ENCODE data around the gene SIRPA. TPM values are rescaled to one million over a fixed set of nuclear protein-coding genes. Genes with fewer than 3 reads are reported as not detected.

The SIRPA gene
- total and polyA plus RNA-seq, 5 experiments from 2014 or later, result 0.04 to 0.86 (median 0.82) TPM; not detected in 2

- Mint-ChIP-seq H3K36me3 (peaks cover 0 to 2% (median 0%) of the 10 kb centered on the region in 3 donors), H3K4me1 (peaks cover 0 to 10% (median 4%) of the 10 kb centered on the region in 4 donors), H3K9me3 (no peaks in the 10 kb centered on the region), H3K27ac (no peak overlapping the region), H3K4me3 (no peak overlapping the region), H3K27me3 (peaks cover 23 to 75% (median 41%) of the 10 kb centered on the region in 5 donors)
- ATAC-seq (no peak), DNase-seq (no peak)
- POLR2A ChIA-PET, result no interaction called here
Observed at GRCh38 chr20:1944345-1945091, 49.3 kb downstream of the SIRPA start.

DNA sequence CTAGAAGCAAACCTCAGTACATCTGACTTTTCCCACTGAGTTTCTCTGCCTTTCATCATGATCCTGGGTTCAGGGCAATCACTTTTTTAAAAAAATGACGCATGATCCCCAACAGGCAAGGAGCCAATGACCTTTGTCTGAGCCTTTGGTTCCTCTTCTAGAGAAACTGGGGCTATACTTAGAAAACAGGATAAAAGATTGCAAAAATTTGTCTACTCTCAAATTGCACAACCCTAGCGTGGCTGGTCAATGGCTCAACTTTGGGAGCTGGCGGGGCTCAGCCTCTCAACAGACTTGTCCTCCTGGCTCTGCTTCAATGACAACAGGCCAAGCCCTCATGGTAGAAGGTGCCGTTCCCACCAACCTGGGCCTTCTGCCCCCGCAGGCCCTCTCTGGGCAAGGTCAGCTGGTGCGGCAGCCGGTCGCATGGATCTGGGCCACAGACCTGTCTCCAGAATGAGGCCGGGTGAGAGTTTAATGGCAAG lies 50.0 kb downstream of the SIRPA start:
- Mint-ChIP-seq H3K4me1 (peaks cover 0 to 11% (median 4%) of the 10 kb centered on the region in 4 donors), H3K27me3 (peaks cover 23 to 81% (median 41%) of the 10 kb centered on the region in 5 donors)

GRCh38 chr20:1945660-1946059 lies 50.5 kb downstream of the SIRPA start:
- H3K4me3 Mint-ChIP-seq, result no peak overlapping the region
- no peak for ATAC-seq
- no peaks in the 10 kb centered on the region for H3K9me3 Mint-ChIP-seq
- peaks cover 0 to 11% (median 4%) of the 10 kb centered on the region in 4 donors for H3K4me1 Mint-ChIP-seq
- POLR2A ChIA-PET, result no interaction called here
- H3K27me3 Mint-ChIP-seq, result peaks cover 23 to 83% (median 41%) of the 10 kb centered on the region in 5 donors
- no peak overlapping the region for H3K27ac Mint-ChIP-seq
- peaks cover 0 to 2% (median 0%) of the 10 kb centered on the region in 3 donors for H3K36me3 Mint-ChIP-seq
- no peak for DNase-seq

More for the DNA sequence above, 50.0 kb downstream of the SIRPA start:
- no peak overlapping the region for H3K4me3 Mint-ChIP-seq
- peaks cover 0 to 2% (median 0%) of the 10 kb centered on the region in 3 donors for H3K36me3 Mint-ChIP-seq
- no peak overlapping the region for H3K27ac Mint-ChIP-seq
- ATAC-seq (no peak), DNase-seq (no peak)
- no peaks in the 10 kb centered on the region for H3K9me3 Mint-ChIP-seq
- POLR2A ChIA-PET, result no interaction called here

DNA sequence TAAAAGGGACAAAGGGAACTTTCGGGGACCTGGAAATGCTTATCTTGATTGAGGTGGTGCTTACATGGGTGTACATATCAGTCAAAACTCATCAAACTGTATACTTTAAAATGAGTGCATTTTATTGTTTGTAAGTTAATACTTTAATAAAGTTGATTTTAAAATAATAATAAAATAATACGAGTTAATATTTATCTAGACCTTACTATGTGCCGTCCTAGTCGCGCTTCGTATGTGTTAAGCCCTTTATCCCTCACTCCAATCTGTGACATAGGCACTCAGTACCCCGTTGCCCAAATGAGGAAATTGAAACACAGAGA lies 51.2 kb downstream of the SIRPA start:
- Mint-ChIP-seq H3K36me3 (peaks cover 0 to 2% (median 0%) of the 10 kb centered on the region in 3 donors), H3K9me3 (no peaks in the 10 kb centered on the region), H3K4me1 (peaks cover 0 to 11% (median 4%) of the 10 kb centered on the region in 4 donors), H3K27me3 (peaks cover 23 to 80% (median 41%) of the 10 kb centered on the region in 5 donors), H3K4me3 (peak overlapping the region in 1 of 10 donors; percentile 57), H3K27ac (no peak overlapping the region)
- POLR2A ChIA-PET, result no interaction called here
- ATAC-seq, result no peak
- no peak for DNase-seq

DNA sequence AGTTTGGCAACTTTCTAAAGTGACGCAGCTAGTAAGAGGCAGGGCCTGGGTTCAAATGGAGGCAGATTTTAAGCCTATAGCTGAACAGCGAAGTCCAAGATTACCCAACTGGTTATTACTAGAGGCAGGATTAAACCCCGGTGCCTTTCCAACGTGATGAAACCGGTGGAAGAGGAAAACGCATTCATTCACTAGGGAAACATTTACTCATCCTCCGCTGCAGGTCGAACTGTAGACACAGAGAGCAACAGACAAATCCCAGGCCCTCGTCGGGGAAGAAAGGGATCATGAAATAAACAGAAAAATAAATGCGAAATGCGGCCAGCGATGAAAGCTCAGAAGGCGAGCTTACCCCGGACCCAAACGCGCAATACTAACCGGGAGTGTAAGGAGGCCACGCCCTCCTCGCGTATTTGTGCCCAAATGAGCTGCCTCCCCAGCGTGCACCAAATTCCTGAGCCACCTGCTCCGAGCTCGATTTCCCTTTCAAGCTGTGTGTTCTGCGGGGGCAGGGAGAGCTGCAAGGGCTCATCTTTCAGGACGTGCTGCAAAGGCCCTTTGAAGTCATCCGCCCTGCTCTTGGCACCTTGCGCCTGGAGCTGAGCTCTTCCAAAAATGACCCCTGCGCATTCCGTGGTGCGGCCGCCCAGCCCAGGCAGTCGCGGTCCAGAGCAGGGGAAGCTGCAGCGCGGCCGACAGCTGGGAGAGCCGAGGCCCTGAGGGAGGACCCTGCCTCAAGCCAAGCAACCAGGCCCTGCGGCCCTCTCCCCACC lies 51.7 kb downstream of the SIRPA start:
- DNase-seq, result no peak

GRCh38 chr20:1947535-1947846 lies 52.3 kb downstream of the SIRPA start:
- no peak for DNase-seq
- Mint-ChIP-seq H3K4me1 (peaks cover 0 to 13% (median 4%) of the 10 kb centered on the region in 4 donors), H3K36me3 (peaks cover 0 to 2% (median 0%) of the 10 kb centered on the region in 3 donors), H3K9me3 (no peaks in the 10 kb centered on the region), H3K27ac (no peak overlapping the region), H3K4me3 (no peak overlapping the region), H3K27me3 (peaks cover 23 to 69% (median 44%) of the 10 kb centered on the region in 5 donors)
- ATAC-seq, result no peak
- POLR2A ChIA-PET, result no interaction called here

More for the DNA sequence above, 51.7 kb downstream of the SIRPA start:
- peak overlapping the region in 1 of 10 donors; percentile 57 for H3K4me3 Mint-ChIP-seq
- POLR2A ChIA-PET, result no interaction called here
- H3K4me1 Mint-ChIP-seq, result peaks cover 0 to 13% (median 4%) of the 10 kb centered on the region in 4 donors
- peaks cover 0 to 2% (median 0%) of the 10 kb centered on the region in 3 donors for H3K36me3 Mint-ChIP-seq
- peaks cover 23 to 75% (median 44%) of the 10 kb centered on the region in 5 donors for H3K27me3 Mint-ChIP-seq
- no peak for ATAC-seq
- H3K9me3 Mint-ChIP-seq, result no peaks in the 10 kb centered on the region
- no peak overlapping the region for H3K27ac Mint-ChIP-seq

GRCh38 chr20:1949347-1950100 lies 54.3 kb downstream of the SIRPA start:
- no peak for DNase-seq
- H3K9me3 Mint-ChIP-seq, result no peaks in the 10 kb centered on the region
- POLR2A ChIA-PET, result no interaction called here
- H3K4me3 Mint-ChIP-seq, result no peak overlapping the region
- no peak for ATAC-seq
- peaks cover 0 to 2% (median 0%) of the 10 kb centered on the region in 3 donors for H3K36me3 Mint-ChIP-seq
- H3K27ac Mint-ChIP-seq, result no peak overlapping the region
- peaks cover 15 to 49% (median 29%) of the 10 kb centered on the region in 5 donors for H3K27me3 Mint-ChIP-seq
- peaks cover 0 to 24% (median 4%) of the 10 kb centered on the region in 4 donors for H3K4me1 Mint-ChIP-seq

GRCh38 chr20:1950836-1951235 lies 55.6 kb downstream of the SIRPA start:
- Mint-ChIP-seq H3K27me3 (peaks cover 11 to 47% (median 25%) of the 10 kb centered on the region in 5 donors), H3K4me1 (peaks cover 0 to 28% (median 4%) of the 10 kb centered on the region in 4 donors), H3K9me3 (no peaks in the 10 kb centered on the region), H3K27ac (no peak overlapping the region), H3K4me3 (no peak overlapping the region), H3K36me3 (no peaks in the 10 kb centered on the region)
- DNase-seq (no peak), ATAC-seq (no peak)
- POLR2A ChIA-PET, result no interaction called here

DNA sequence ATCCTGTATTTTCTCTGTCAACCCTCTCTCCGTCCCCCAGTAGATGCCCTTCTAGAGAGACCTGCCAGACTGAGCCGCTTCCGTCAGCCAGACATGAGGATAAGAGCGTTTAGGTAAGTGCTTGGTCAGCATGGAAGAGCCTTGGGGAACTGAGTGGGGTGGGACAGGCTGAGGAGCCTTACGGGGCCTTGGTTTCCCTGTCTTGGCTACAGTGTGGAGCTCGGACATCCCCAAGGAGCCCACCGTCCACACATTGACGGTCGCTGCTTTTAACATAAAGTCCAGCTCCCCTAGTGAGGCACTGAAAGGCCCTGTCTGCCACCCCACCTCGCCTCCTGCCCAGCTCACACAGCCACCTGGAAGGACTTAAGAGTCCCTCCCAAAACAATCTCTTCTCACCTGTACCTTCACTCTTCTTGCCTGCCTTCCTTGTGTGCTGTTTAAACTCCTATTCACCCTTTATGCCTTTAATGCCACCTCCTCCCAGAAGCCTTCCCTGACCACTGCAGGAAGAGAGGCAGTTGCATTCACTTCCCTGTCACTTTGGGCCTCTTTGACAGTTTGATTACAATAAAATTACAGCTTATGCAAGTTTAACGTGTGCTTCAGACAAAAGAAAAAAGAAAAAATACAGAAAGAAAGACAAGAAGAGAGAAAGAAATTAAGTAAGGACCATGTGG lies 56.4 kb downstream of the SIRPA start:
- POLR2A ChIA-PET, result no interaction called here
- DNase-seq (no peak), ATAC-seq (no peak)
- Mint-ChIP-seq H3K36me3 (no peaks in the 10 kb centered on the region), H3K9me3 (no peaks in the 10 kb centered on the region), H3K4me3 (no peak overlapping the region), H3K27ac (peak overlapping the region in 1 of 10 donors; percentile 19), H3K4me1 (peaks cover 0 to 27% (median 4%) of the 10 kb centered on the region in 4 donors), H3K27me3 (peaks cover 9 to 45% (median 25%) of the 10 kb centered on the region in 5 donors)

GRCh38 chr20:1952737-1953530 lies 57.7 kb downstream of the SIRPA start:
- DNase-seq, result no peak
- H3K27me3 Mint-ChIP-seq, result peaks cover 5 to 32% (median 20%) of the 10 kb centered on the region in 5 donors
- peak overlapping the region in 1 of 10 donors; percentile 41 for H3K27ac Mint-ChIP-seq
- no peaks in the 10 kb centered on the region for H3K9me3 Mint-ChIP-seq
- peak overlapping the region in 1 of 10 donors; percentile 28 for H3K4me3 Mint-ChIP-seq
- peaks cover 0 to 21% (median under 1%) of the 10 kb centered on the region in 4 donors for H3K4me1 Mint-ChIP-seq
- ATAC-seq, result no peak
- POLR2A ChIA-PET, result no interaction called here
- H3K36me3 Mint-ChIP-seq, result no peaks in the 10 kb centered on the region

- no peaks in the 10 kb centered on the region for H3K9me3 Mint-ChIP-seq
- peaks cover 3 to 30% (median 17%) of the 10 kb centered on the region in 5 donors for H3K27me3 Mint-ChIP-seq
- POLR2A ChIA-PET, result interaction anchor here (0.9 kb wide), 1 partner anchor 103 kb away, joined by 5 read pairs; no protein-coding TSS in a partner anchor
- ATAC-seq, result no peak
- H3K36me3 Mint-ChIP-seq, result no peaks in the 10 kb centered on the region
- no peak for DNase-seq
- H3K4me1 Mint-ChIP-seq, result peaks cover 0 to 21% (median under 1%) of the 10 kb centered on the region in 4 donors
- H3K4me3 Mint-ChIP-seq, result no peak overlapping the region
- no peak overlapping the region for H3K27ac Mint-ChIP-seq
Observed at GRCh38 chr20:1953621-1954020, 58.4 kb downstream of the SIRPA start.
